Measurements from ENCODE around the gene AGAP2. TPM values are rescaled to one million over a fixed set of nuclear protein-coding genes. Genes with fewer than 3 reads are reported as not detected.

Gene AGAP2
- total and polyA plus RNA-seq, 2 of the 13 experiments (the other 11 are each of a cell fraction or from before 2014, with no cell fraction given), result 0.38 to 0.45 TPM

- TF ChIP-seq POLR2AphosphoS2 (IDR thresholded peaks at IDR 0.05; ENCODE audit: low read depth, low read length) (no peak; the same call in 1 of the 2 replicates), SNAPC5 (CRISPR knock-in tag; IDR thresholded peaks at IDR 0.05; ENCODE audit: borderline replicate concordance) (no peak; the same call in 1 of the 2 replicates), RBAK (CRISPR knock-in tag; IDR thresholded peaks at IDR 0.05) (no peak), ETV6 (CRISPR knock-in tag; conservative IDR thresholded peaks at IDR 0.05) (peak; percentile 36; the same call in 1 of the 2 replicates), ZZZ3 (CRISPR knock-in tag; IDR thresholded peaks at IDR 0.05; ENCODE audit: borderline replicate concordance) (peak; percentile 94; the same call in 1 of the 2 replicates), ZNF737 (CRISPR knock-in tag; IDR thresholded peaks at IDR 0.05; ENCODE audit: borderline replicate concordance) (no peak), MXD3 (CRISPR knock-in tag; IDR thresholded peaks at IDR 0.05) (peak; percentile 93), SRSF1 (optimal IDR thresholded peaks at IDR 0.05; ENCODE audit: low read depth, low read length) (peak; percentile 95), ZNF652 (CRISPR knock-in tag; IDR thresholded peaks at IDR 0.05; ENCODE audit: borderline replicate concordance, low read depth) (0 out of 2 replicates have a peak, but pooled peaks have one; percentile 18), ZNF724P (CRISPR knock-in tag; IDR thresholded peaks at IDR 0.05; ENCODE audit: borderline replicate concordance) (no peak; the same call in 1 of the 2 replicates), TCF12 (IDR thresholded peaks at IDR 0.05) (no peak), TCF12 (CRISPR knock-in tag; IDR thresholded peaks at IDR 0.05) (0 out of 2 replicates have a peak, but pooled peaks have one; percentile 76), NCOA2 (CRISPR knock-in tag; IDR thresholded peaks at IDR 0.05) (peak; percentile 52; the same call in 1 of the 2 replicates), YEATS4 (CRISPR knock-in tag; IDR thresholded peaks at IDR 0.05; ENCODE audit: borderline replicate concordance) (peak; percentile 95), FOSL1 (CRISPR knock-in tag; IDR thresholded peaks at IDR 0.05; ENCODE audit: borderline replicate concordance) (peak; percentile 10; the same call in 1 of the 2 replicates), ZNF619 (CRISPR knock-in tag; IDR thresholded peaks at IDR 0.05) (peak; percentile 48; the same call in 1 of the 2 replicates), MTF2 (CRISPR knock-in tag; IDR thresholded peaks at IDR 0.05; ENCODE audit: borderline replicate concordance) (no peak; the same call in 1 of the 2 replicates), ZNF781 (CRISPR knock-in tag; IDR thresholded peaks at IDR 0.05; ENCODE audit: borderline replicate concordance, not compliant biosample characterization) (peak; percentile 83), CEBPG (CRISPR knock-in tag; IDR thresholded peaks at IDR 0.05) (peak; percentile 48; the same call in 1 of the 2 replicates), ZNF468 (CRISPR knock-in tag; IDR thresholded peaks at IDR 0.05) (no peak), ZNF816 (CRISPR knock-in tag; IDR thresholded peaks at IDR 0.05; ENCODE audit: borderline replicate concordance) (peak; percentile 67; the same call in 1 of the 2 replicates), NR1H2 (CRISPR knock-in tag; IDR thresholded peaks at IDR 0.05; ENCODE audit: borderline replicate concordance, low read depth) (no peak; the same call in 1 of the 2 replicates), ARNT (IDR thresholded peaks at IDR 0.05) (no peak), ZNF143 (CRISPR knock-in tag; IDR thresholded peaks at IDR 0.05) (0 out of 2 replicates have a peak, but pooled peaks have one; percentile 30), ZC3H4 (CRISPR knock-in tag; IDR thresholded peaks at IDR 0.05; ENCODE audit: borderline replicate concordance) (0 out of 2 replicates have a peak, but pooled peaks have one; percentile 49), GATA4 (IDR thresholded peaks at IDR 0.05; ENCODE audit: borderline replicate concordance, low read depth) (no peak), NRL (CRISPR knock-in tag; IDR thresholded peaks at IDR 0.05; ENCODE audit: borderline replicate concordance) (peak; percentile 21; the same call in 1 of the 2 replicates), BORCS8-MEF2B (CRISPR knock-in tag; IDR thresholded peaks at IDR 0.05) (peak; percentile 71), SNAPC2 (CRISPR knock-in tag; IDR thresholded peaks at IDR 0.05) (peak; percentile 92), ZNF3 (CRISPR knock-in tag; IDR thresholded peaks at IDR 0.05) (no peak), POGZ (CRISPR knock-in tag; IDR thresholded peaks at IDR 0.05) (peak; percentile 73; the same call in 1 of the 2 replicates)
Observed at GRCh38 chr12:57751788-57752667, 13.5 kb upstream of the AGAP2 start, which contains the start of gene CDK4 (continued).
